GM21526 (cell line): ENCODE data around the gene SERPINI1.

Experiments used
- ATAC-seq: cut with Tn5 transposase; IDR thresholded peaks from one replicate; pipeline ENCODE4 v1.9.1; 2021; ENCODE audit warnings: moderate library complexity; ENCODE audit not compliant: unreplicated experiment, low FRiP score

SERPINI1 gene

GRCh38 chr3:167843481-167843880 is 108.0 kb downstream of the SERPINI1 start:
- ATAC-seq: no peak

GRCh38 chr3:167843886-167844285 is 108.4 kb downstream of the SERPINI1 start:
- no peak for ATAC-seq

- ATAC-seq: no peak
Observed at GRCh38 chr3:167844528-167844927, 109.0 kb downstream of the SERPINI1 start.

GRCh38 chr3:167851171-167851570 is 115.7 kb downstream of the SERPINI1 start:
- ATAC-seq: no peak

- no peak for ATAC-seq
Observed at GRCh38 chr3:167851749-167852148, 116.2 kb downstream of the SERPINI1 start.

- no peak for ATAC-seq
Observed at GRCh38 chr3:167852216-167852615, 116.7 kb downstream of the SERPINI1 start.

GRCh38 chr3:167854063-167854462 is 118.5 kb downstream of the SERPINI1 start:
- ATAC-seq: no peak

- ATAC-seq: no peak
Observed at GRCh38 chr3:167854846-167855245, 119.3 kb downstream of the SERPINI1 start.

- ATAC-seq: no peak
Observed at GRCh38 chr3:167855306-167855705, 119.8 kb downstream of the SERPINI1 start.

- no peak for ATAC-seq
Observed at GRCh38 chr3:167858865-167859264, 123.3 kb downstream of the SERPINI1 start.

- no peak for ATAC-seq
Observed at GRCh38 chr3:167859610-167860009, 124.1 kb downstream of the SERPINI1 start.

GRCh38 chr3:167861649-167862048 is 126.1 kb downstream of the SERPINI1 start:
- ATAC-seq: no peak

GRCh38 chr3:167862104-167862730 is 126.7 kb downstream of the SERPINI1 start:
- no peak for ATAC-seq

- no peak for ATAC-seq
Observed at GRCh38 chr3:167863811-167864551, 128.5 kb downstream of the SERPINI1 start.

GRCh38 chr3:167864552-167864874 is 129.0 kb downstream of the SERPINI1 start:
- ATAC-seq: no peak

GRCh38 chr3:167866331-167866730 is 130.8 kb downstream of the SERPINI1 start:
- no peak for ATAC-seq

GRCh38 chr3:167867981-167868380 is 132.5 kb downstream of the SERPINI1 start:
- ATAC-seq: no peak

GRCh38 chr3:167870181-167870580 is 134.7 kb downstream of the SERPINI1 start:
- ATAC-seq: no peak

- no peak for ATAC-seq
Observed at GRCh38 chr3:167870759-167871158, 135.2 kb downstream of the SERPINI1 start.

GRCh38 chr3:167872032-167872431 is 136.5 kb downstream of the SERPINI1 start:
- ATAC-seq: no peak

- no peak for ATAC-seq
Observed at GRCh38 chr3:167872941-167873340, 137.4 kb downstream of the SERPINI1 start.

GRCh38 chr3:167874671-167875372 is 139.3 kb downstream of the SERPINI1 start:
- no peak for ATAC-seq
